H9 (cell line): ENCODE measurements around the gene SLC2A10. TPM values are rescaled to one million over a fixed set of nuclear protein-coding genes. Genes with fewer than 3 reads are reported as not detected.

ENCODE experiments used
- DNase-seq: peaks from one replicate; pipeline ENCODE4 v3.0.0-alpha.2; 2017
- H2AFZ ChIP-seq: one replicate; pipeline ENCODE4 v1.6.1; 2013; ENCODE audit warnings: mild to moderate bottlenecking, low read length, control low read depth, moderate library complexity
- H2AK5ac ChIP-seq: 2 replicates; pipeline ENCODE4 v1.6.1; 2013; ENCODE audit warnings: low read length, control low read depth, mixed read lengths; ENCODE audit not compliant: insufficient read length
- H2BK120ac ChIP-seq: one replicate; pipeline ENCODE4 v1.6.1; 2013; ENCODE audit warnings: low read depth, mild to moderate bottlenecking, low read length, control low read depth, inconsistent platforms; ENCODE audit not compliant: poor library complexity, severe bottlenecking
- H2BK12ac ChIP-seq: 2 replicates; pipeline ENCODE4 v1.6.1; 2013; ENCODE audit warnings: low read length, control low read depth, mixed read lengths, low read depth; ENCODE audit not compliant: insufficient read length
- H2BK15ac ChIP-seq: 2 replicates; pipeline ENCODE4 v1.6.1; 2013; ENCODE audit warnings: low read depth, low read length, control low read depth
- H2BK20ac ChIP-seq: one replicate; pipeline ENCODE4 v1.6.1; 2013; ENCODE audit warnings: low read depth, mild to moderate bottlenecking, low read length, control low read depth, inconsistent platforms; ENCODE audit not compliant: poor library complexity, severe bottlenecking
- H2BK5ac ChIP-seq: 2 replicates; pipeline ENCODE4 v1.6.1; 2013; ENCODE audit warnings: low read length, control low read depth, mixed read lengths; ENCODE audit not compliant: insufficient read length
- H3K14ac ChIP-seq: 2 replicates; pipeline ENCODE4 v1.6.1; 2013; ENCODE audit warnings: low read length, control low read depth; ENCODE audit not compliant: insufficient read depth
- H3K18ac ChIP-seq: 2 replicates; pipeline ENCODE4 v1.6.1; 2013; ENCODE audit warnings: low read depth, mild to moderate bottlenecking, mixed read lengths, low read length, control low read depth; ENCODE audit not compliant: insufficient read length
- H3K23ac ChIP-seq: 2 replicates; pipeline ENCODE4 v1.6.1; 2013; ENCODE audit warnings: low read length, control low read depth, mixed read lengths, low read depth; ENCODE audit not compliant: insufficient read length
- H3K23me2 ChIP-seq: 2 replicates; pipeline ENCODE4 v1.6.1; 2013; ENCODE audit warnings: low read depth, mild to moderate bottlenecking, mixed read lengths, low read length, control low read depth; ENCODE audit not compliant: insufficient read length, poor library complexity, severe bottlenecking
- H3K27ac ChIP-seq: 2 replicates; pipeline ENCODE4 v1.5.1; 2013; ENCODE audit warnings: low read length, control low read depth, mixed read lengths, low read depth; ENCODE audit not compliant: insufficient read length
- H3K27me3 ChIP-seq: 2 replicates; pipeline ENCODE4 v1.6.1; 2013; ENCODE audit warnings: low read length, control low read depth, inconsistent platforms; ENCODE audit not compliant: insufficient read depth
- H3K4ac ChIP-seq: 2 replicates; pipeline ENCODE4 v1.6.1; 2013; ENCODE audit warnings: low read depth, mild to moderate bottlenecking, control low read depth, inconsistent platforms, low read length, moderate library complexity
- H3K4me1 ChIP-seq: 2 replicates; pipeline ENCODE4 v1.6.1; 2013; ENCODE audit warnings: low read length, control low read depth, inconsistent platforms; ENCODE audit not compliant: insufficient read depth
- H3K4me2 ChIP-seq: 2 replicates; pipeline ENCODE4 v1.6.1; 2013; ENCODE audit warnings: low read length, control low read depth, mixed read lengths; ENCODE audit not compliant: insufficient read length, insufficient read depth
- H3K56ac ChIP-seq: 2 replicates; pipeline ENCODE4 v1.6.1; 2013; ENCODE audit warnings: low read depth, mild to moderate bottlenecking, mixed read lengths, low read length, control low read depth; ENCODE audit not compliant: insufficient read length
- H3K79me1 ChIP-seq: 2 replicates; pipeline ENCODE4 v1.6.1; 2013; ENCODE audit warnings: low read depth, mild to moderate bottlenecking, moderate library complexity, low read length, control low read depth, inconsistent platforms; ENCODE audit not compliant: insufficient read depth, poor library complexity, severe bottlenecking
- H3K79me2 ChIP-seq: 2 replicates; pipeline ENCODE4 v1.6.1; 2013; ENCODE audit warnings: low read length, control low read depth, inconsistent platforms; ENCODE audit not compliant: insufficient read depth
- H3K9ac ChIP-seq: 2 replicates; pipeline ENCODE4 v1.6.1; 2013; ENCODE audit warnings: low read length, control low read depth, mixed read lengths; ENCODE audit not compliant: insufficient read length; ENCODE audit errors: extremely low read depth
- H3K9me3 ChIP-seq: one replicate; pipeline ENCODE4 v1.6.1; 2013; ENCODE audit warnings: low read depth, low read length, inconsistent platforms; ENCODE audit not compliant: control insufficient read depth
- H3T11ph ChIP-seq: one replicate; pipeline ENCODE4 v1.6.1; 2013; ENCODE audit warnings: mild to moderate bottlenecking, low read length, control low read depth, inconsistent platforms
- H4K20me1 ChIP-seq: one replicate; pipeline ENCODE4 v1.6.1; 2013; ENCODE audit not compliant: control insufficient read depth, insufficient read length, insufficient read depth
- H4K5ac ChIP-seq: 2 replicates; pipeline ENCODE4 v1.6.1; 2013; ENCODE audit warnings: low read depth, mild to moderate bottlenecking, mixed read lengths, low read length, control low read depth; ENCODE audit not compliant: insufficient read length
- H4K8ac ChIP-seq: replicated peaks from 2 replicates; pipeline ENCODE4 v1.6.1; 2013; ENCODE audit warnings: low read length, control low read depth, mixed read lengths, low read depth; ENCODE audit not compliant: insufficient read length
- H4K91ac ChIP-seq: 2 replicates; pipeline ENCODE4 v1.6.1; 2013; ENCODE audit warnings: low read depth, mild to moderate bottlenecking, moderate library complexity, mixed read lengths, low read length, control low read depth; ENCODE audit not compliant: insufficient read length
- H3K27ac Mint-ChIP-seq, 3 experiments: 2 replicates in 2 of 3; 3 replicates in 1 of 3; pipeline ENCODE4 v1.8.0; 2020 to 2021; ENCODE audit warnings: mixed read lengths in 3 of 3, mild to moderate bottlenecking in 1 of 3, moderate library complexity in 1 of 3
- H3K27me3 Mint-ChIP-seq: 2 replicates; pipeline ENCODE4 v1.8.0; 2021; ENCODE audit warnings: low read depth, mild to moderate bottlenecking, moderate library complexity, mixed read lengths
- H3K36me3 Mint-ChIP-seq, 3 experiments: 2 replicates in 2 of 3; 3 replicates in 1 of 3; pipeline ENCODE4 v1.8.0; 2020 to 2021; ENCODE audit warnings: low read depth in 3 of 3, mixed read lengths in 3 of 3; ENCODE audit not compliant: insufficient read depth in 1 of 3
- H3K4me1 Mint-ChIP-seq, 2 experiments: 2 replicates each; pipeline ENCODE4 v1.8.0; 2020; ENCODE audit warnings: mixed read lengths in 2 of 2
- H3K4me3 Mint-ChIP-seq, 2 experiments: 2 replicates in 1 of 2; 3 replicates in 1 of 2; pipeline ENCODE4 v1.8.0; 2020 to 2021; ENCODE audit warnings: mild to moderate bottlenecking in 2 of 2, mixed read lengths in 2 of 2, moderate library complexity in 1 of 2
- H3K9me3 Mint-ChIP-seq, 2 experiments: 2 replicates in 1 of 2; 3 replicates in 1 of 2; pipeline ENCODE4 v1.8.0; 2020; ENCODE audit warnings: mild to moderate bottlenecking in 2 of 2, mixed read lengths in 2 of 2, moderate library complexity in 1 of 2
- CTCF ChIP-seq: fragments of 200-600 bp; sonication (generic); conservative IDR thresholded peaks from 3 replicates; pipeline ENCODE4 v1.8.0; 2021; ENCODE audit warnings: antibody characterized with exemption, mild to moderate bottlenecking
- WGBS: extraction: QIAGEN DNeasy Blood & Tissue Kit; methylation state at CpG from one replicate; pipeline ENCODE4 v1.1.7; 2013; ENCODE audit warnings: missing lambda C conversion rate, low lambda C conversion rate, mixed read lengths; ENCODE audit not compliant: insufficient read length; ENCODE audit errors: extremely low coverage; 5-methylcytosine and 5-hydroxymethylcytosine counted together
- total RNA-seq: library from RNA; stranded (reverse); gene quantifications from 2 replicates; pipeline ENCODE4 v1.2.1, GENCODE V29; 2021

The SLC2A10 gene
- total RNA-seq, 1 experiment from 2014 or later = 8.2 TPM

- Histone ChIP-seq H4K8ac (no peak overlapping the region), H3K23me2 (no peaks in the 10 kb centered on the region), H3K56ac (no peak overlapping the region), H3K4me2 (no peak overlapping the region), H4K20me1 (no peaks in the 10 kb centered on the region), H3K18ac (no peak overlapping the region), H3K4ac (no peak overlapping the region), H3K9ac (no peak overlapping the region), H2BK20ac (no peak overlapping the region), H2BK5ac (no peak overlapping the region), H2AK5ac (no peak overlapping the region), H4K91ac (no peak overlapping the region), H3K4me1 (no peaks in the 10 kb centered on the region), H3K27ac (no peak overlapping the region), H2BK15ac (no peak overlapping the region), H3K23ac (no peak overlapping the region), H3T11ph (no peak overlapping the region), H3K14ac (no peak overlapping the region), H3K79me1 (no peaks in the 10 kb centered on the region), H3K9me3 (no peaks in the 10 kb centered on the region), H3K79me2 (no peaks in the 10 kb centered on the region), H2BK12ac (no peak overlapping the region), H4K5ac (no peak overlapping the region), H3K27me3 (no peaks in the 10 kb centered on the region), H2AFZ (no peak overlapping the region), H2BK120ac (no peak overlapping the region)
- peaks cover 0 to 3% of the 10 kb centered on the region in 2 experiments; a peak in 2 of 5 replicates for H3K9me3 Mint-ChIP-seq
- H3K36me3 Mint-ChIP-seq = no peaks in the 10 kb centered on the region
- no CpG with 5 or more reads among the region's 8 CpGs for WGBS
- peak; percentile 23; the same call in 1 of the 3 replicates for TF ChIP-seq CTCF
- peaks cover 3% of the 10 kb centered on the region for H3K27me3 Mint-ChIP-seq
- H3K4me3 Mint-ChIP-seq = no peak overlapping the region
- DNase-seq = peak; percentile 42
- no peak overlapping the region for H3K27ac Mint-ChIP-seq
- peaks cover 8 to 17% of the 10 kb centered on the region in 2 experiments for H3K4me1 Mint-ChIP-seq
These were observed 32.6 kb downstream of the SLC2A10 start for GRCh38 chr20:46741924-46742668.
